GM18870 (cell line): ENCODE measurements around the gene SLC16A6.
"Not testable (repeated sequence)": the region's sequence is repeated elsewhere in the genome, so short reads cannot be mapped to it uniquely, and the experiment has no call there.

Experiments used
- ATAC-seq: cut with Tn5 transposase; IDR thresholded peaks from one replicate; pipeline ENCODE4 v1.9.1; 2021; ENCODE audit warnings: moderate library complexity; ENCODE audit not compliant: unreplicated experiment

SLC16A6 gene

GRCh38 chr17:68225055-68225454 is 65.9 kb downstream of the SLC16A6 start:
- ATAC-seq, result not testable (repeated sequence)

GRCh38 chr17:68222606-68223005 is 68.3 kb downstream of the SLC16A6 start:
- no peak for ATAC-seq

GRCh38 chr17:68221786-68222185 is 69.1 kb downstream of the SLC16A6 start:
- no peak for ATAC-seq

GRCh38 chr17:68220786-68221185 is 70.1 kb downstream of the SLC16A6 start:
- not testable (repeated sequence) for ATAC-seq

GRCh38 chr17:68220186-68220585 is 70.7 kb downstream of the SLC16A6 start:
- ATAC-seq, result not testable (repeated sequence)

- not testable (repeated sequence) for ATAC-seq
These were observed 71.5 kb downstream of the SLC16A6 start for GRCh38 chr17:68219429-68219828.
